Breast epithelium (tissue), 3 donors: Measurements from ENCODE around the gene ADAMTS4.

Source experiments
- POLR2A ChIP-seq: fragments of 450-650 bp; IDR thresholded peaks from one replicate; pipeline ENCODE4 v1.6.1; 2016; ENCODE audit warnings: antibody characterized with exemption, mild to moderate bottlenecking, moderate library complexity
- POLR2AphosphoS5 ChIP-seq, 3 donors: sonication (generic); formaldehyde crosslinking; IDR thresholded peaks; one replicate each; pipeline ENCODE4 v1.6.1; 2017; ENCODE audit warnings: antibody characterized with exemption in 3 of 3
- TF ChIP-seq, protein P1 (sequence below), 3 donors: fragments of 450-650 bp; IDR thresholded peaks; one replicate each; pipeline ENCODE4 v1.5.1; 2016 to 2017; ENCODE audit warnings: antibody characterized with exemption in 3 of 3, mild to moderate bottlenecking in 3 of 3, moderate library complexity in 3 of 3

- TF ChIP-seq, protein P1, sequence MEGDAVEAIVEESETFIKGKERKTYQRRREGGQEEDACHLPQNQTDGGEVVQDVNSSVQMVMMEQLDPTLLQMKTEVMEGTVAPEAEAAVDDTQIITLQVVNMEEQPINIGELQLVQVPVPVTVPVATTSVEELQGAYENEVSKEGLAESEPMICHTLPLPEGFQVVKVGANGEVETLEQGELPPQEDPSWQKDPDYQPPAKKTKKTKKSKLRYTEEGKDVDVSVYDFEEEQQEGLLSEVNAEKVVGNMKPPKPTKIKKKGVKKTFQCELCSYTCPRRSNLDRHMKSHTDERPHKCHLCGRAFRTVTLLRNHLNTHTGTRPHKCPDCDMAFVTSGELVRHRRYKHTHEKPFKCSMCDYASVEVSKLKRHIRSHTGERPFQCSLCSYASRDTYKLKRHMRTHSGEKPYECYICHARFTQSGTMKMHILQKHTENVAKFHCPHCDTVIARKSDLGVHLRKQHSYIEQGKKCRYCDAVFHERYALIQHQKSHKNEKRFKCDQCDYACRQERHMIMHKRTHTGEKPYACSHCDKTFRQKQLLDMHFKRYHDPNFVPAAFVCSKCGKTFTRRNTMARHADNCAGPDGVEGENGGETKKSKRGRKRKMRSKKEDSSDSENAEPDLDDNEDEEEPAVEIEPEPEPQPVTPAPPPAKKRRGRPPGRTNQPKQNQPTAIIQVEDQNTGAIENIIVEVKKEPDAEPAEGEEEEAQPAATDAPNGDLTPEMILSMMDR (IDR thresholded peaks at IDR 0.05) = no peak
- no peak for TF ChIP-seq POLR2AphosphoS5 (IDR thresholded peaks at IDR 0.05)
- no peak for TF ChIP-seq POLR2A
These were observed 25.1 kb downstream of the ADAMTS4 start for GRCh38 chr1:161173711-161174110.
